NK-92 treated with Interleukin-12 subunit alpha and Interleukin-12 subunit beta, amount 100 ng/mL, for 24 hours (cell line): ENCODE data around the gene MEGF9.

ENCODE experiments used
- DNase-seq: peaks from one replicate; lab custom pipeline; 2025; lab: John Stamatoyannopoulos, UW

The MEGF9 gene

DNA sequence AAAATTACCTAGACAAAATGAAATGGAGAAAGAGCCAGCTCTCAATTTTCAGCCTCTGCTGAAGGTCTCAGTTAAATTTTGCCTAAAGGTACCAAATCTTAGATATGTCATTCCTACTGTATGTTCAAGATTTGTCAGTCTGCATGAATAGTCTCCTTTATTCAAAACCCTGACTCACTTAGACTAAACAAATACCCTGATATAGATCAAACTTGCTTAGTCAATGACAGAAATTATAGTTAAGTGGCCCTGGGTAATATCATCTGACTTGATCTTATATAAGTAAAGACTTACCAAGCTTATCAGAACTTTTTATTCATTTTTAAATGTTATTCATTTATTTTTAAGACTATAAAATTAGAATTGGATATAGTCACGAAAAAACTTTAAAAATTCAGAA lies 12.2 kb downstream of the MEGF9 start:
- no peak for DNase-seq

DNA sequence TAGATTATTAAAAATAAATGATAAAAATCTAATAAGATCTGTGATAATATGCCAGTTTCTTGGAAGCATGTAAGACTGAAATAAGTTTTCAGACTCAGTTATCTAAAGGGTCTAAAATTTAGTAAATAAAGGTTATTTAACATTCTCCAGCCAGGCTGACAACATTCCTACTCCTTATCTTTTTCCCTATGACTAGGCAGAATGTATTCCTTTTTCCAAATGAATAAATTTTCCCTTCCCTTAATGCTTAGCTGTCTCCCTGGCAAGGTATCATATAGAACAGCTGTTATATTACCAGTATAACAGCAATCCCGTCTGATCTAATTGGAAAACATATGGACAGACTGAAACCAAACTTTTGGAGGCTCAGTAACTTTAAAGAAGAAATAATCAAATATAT lies 13.0 kb downstream of the MEGF9 start:
- no peak for DNase-seq

DNA sequence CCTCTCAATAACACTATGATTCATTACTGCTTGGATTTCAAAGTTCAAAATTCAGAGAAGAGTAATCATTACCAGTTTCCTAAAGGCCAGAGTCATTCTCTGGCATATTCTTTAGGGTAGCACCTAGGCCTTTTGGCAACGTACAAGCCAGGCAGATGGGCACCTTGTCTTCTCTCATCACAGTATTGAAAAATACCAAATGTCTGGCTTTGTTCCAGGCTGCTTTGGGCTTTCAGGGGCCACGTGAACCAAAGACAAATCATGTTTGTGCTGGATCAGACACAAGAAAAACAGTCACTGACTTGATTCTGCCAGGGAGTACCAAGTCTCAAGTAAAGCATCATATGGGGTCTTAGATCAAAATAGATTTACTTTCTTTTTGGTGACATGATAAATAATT lies 15.5 kb downstream of the MEGF9 start:
- no peak for DNase-seq

DNA sequence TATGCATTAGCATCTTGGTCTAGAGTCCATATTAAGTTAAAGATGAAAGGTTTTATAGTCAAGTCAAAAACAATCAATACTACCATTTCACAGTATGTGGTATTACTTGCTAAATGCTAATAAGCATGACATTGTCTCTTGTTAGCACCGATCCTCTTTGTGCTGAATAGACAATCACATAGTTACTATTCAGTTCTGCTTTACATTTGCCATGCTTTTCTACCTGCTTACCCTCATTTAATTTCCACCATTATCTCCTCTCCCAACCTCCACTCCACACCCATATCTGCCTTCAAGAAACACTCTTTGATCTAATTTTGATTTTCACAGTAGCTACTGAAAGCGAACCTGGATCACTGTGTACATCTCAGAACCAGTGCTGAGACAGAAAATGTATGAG lies 16.8 kb downstream of the MEGF9 start:
- no peak for DNase-seq

DNA sequence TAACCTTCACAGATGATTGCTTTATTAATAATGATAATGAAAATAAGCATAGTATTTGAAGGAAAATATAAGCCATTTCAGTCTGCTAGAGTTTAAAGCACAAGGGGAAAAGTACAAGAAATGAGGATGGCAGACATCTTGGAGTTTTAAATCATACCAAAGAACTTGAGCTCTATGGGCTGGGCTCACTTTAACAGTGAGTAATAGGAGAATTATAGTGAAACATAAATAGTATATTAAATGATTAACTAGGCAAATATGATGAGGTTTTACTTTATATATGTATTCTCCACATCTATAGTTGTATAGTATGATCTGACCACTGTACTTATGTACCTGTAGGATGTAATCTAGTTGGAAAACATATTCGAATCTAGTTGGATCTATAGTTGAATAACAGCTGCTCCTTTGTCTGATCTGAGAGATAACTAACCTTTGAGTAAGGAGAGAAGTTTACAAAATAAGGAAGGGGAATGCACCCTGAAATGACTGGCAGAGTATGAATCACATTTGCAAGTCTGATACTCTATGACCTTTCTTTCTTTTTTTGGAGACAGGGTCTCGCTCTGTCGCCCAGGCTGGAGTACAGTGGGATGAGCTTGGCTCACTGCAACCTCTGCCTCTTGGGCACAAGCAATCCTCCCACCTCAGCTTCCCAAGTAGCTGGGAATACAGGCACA lies 17.6 kb downstream of the MEGF9 start:
- DNase-seq, result no peak

DNA sequence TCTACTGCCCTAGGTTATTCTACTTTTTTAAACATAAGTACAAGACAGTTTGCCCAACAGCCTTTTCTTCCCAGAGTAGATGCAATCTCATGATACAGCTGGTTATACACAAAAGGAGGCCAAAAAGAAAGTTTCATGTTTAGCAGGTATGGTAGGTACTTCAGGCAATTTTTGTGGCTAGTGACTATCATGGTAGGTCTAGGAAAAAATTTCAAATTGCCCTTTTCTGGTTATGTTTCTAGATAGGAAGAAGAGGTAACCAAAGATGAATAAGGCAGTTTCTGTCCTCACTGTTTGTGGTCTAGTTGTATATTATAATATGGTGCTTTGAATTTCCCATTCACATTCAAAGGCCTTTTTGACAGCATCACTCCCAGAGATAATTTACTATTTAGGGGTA lies 19.7 kb downstream of the MEGF9 start:
- no peak for DNase-seq

DNA sequence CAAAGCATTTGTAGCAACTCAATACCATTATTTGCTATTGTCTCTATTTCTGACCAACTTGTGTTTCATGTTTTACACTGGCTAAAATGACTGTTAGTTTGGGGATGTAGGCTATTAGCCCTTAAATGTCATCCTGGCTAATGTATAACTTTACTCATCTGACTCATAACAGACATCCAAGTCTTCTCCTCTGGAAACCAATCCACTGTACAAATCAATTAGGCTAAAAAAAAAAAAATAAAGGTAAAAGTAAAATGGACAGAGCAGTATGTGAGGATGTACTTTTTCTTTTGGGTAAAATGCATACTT lies 20.6 kb downstream of the MEGF9 start:
- DNase-seq, result no peak

DNA sequence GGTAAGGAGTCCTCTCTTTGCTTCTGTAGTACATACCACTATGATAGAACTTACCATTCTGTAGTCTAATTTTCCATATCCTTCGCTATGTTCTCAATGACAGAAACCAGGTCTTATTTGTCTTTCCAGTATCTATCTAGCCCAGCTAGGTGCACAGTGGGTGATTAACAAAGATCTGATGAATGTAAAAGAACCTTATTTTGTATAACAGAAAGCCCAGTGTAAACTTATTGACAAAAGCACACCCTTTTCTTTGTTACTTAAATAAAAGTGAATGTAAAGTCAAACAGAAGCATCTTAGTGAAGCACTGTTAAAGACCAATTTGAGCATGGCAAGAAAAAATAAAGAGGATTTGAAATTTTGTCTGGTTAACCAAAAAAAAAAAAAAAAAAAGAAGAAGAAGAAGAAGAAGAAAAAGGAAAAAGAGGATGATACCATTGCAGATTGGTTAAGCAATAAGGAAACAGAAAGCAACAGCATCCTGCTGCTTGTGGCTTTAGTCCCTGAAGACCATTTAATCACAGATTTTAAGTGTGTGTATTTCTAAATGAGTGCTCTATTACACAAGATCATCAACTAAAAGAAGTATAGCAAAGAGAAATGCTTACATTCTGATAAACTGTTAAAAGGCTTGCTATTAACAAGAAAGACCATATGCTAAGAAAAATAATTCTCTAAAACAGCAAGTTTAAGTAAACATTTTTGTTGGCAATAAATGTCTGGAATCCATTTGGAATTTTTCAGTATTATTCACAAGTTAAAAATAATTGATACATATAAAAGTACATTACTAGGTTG lies 21.2 kb downstream of the MEGF9 start:
- no peak for DNase-seq

DNA sequence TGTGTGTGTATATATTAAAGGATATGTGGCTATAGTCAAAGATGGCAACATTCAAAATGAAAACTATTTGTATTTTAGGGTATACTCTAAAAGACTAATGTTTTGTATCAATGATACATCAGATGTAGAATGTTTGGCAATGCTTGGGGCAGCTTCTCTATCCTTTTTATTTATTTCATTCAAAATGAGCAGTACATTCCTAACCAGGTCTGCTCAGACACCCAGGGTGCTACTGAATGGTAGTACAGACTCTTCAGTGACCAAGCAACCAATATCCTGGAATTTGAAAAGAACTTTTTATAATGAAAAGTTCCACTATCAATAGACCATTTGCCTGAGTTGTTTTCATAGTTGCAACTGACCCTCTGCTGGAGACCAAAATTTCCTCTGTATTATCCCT lies 23.9 kb downstream of the MEGF9 start:
- no peak for DNase-seq

DNA sequence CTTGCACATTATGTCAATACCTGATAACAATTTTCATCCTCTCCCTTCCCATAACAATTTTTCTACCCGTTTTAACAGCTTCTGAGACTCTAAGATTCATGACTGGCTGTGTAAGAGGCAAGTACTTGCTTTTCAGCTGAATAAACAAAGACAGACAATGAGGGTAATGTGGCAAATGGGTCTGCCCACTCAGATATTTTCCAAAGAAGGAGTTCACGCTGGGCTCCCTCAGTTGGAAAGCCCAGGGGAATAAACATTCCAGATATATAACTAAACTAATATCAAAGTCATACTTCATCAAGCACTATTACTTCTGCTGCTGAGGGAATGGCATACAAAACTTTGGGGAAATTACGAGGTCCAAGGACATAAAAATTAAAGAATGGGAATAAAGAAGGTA lies 24.4 kb downstream of the MEGF9 start:
- DNase-seq, result no peak

DNA sequence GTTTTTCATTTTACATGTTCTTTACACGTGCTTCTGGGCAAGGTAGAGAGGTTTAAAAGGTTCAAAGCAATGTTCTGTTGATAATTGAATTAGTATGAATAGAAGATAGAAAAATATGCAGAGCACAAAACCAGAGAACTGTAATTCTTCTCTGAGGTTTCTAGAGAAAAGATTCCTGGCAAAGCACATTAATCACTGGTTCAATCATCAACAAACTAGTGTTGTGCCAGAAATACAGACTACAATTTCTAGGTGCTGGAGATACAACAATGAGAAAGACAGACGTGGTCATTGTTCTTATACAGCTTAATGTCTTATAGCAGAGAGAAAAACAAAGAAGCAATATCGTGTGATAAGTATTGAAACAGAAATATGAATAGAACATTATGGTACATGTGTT lies 25.5 kb downstream of the MEGF9 start:
- DNase-seq, result no peak

DNA sequence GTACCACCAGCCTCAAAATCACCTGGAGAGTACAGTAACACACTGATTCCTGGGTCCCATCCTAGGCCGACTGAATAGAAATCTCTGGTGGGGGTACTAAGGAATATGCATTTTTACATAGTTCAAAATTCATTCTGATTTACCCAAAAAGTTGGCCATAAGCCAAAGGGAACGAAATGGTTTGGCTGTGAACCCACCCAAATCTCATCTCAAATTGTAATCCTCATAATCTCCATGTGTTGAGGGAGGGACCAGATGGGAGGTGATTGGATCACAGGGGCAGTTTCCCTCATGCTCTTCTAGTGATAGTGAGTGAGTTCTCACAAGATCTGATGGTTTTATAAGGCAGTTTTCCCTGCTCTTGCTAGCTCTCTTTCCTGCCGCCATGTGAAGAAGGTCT lies 31.1 kb downstream of the MEGF9 start:
- DNase-seq, result no peak

DNA sequence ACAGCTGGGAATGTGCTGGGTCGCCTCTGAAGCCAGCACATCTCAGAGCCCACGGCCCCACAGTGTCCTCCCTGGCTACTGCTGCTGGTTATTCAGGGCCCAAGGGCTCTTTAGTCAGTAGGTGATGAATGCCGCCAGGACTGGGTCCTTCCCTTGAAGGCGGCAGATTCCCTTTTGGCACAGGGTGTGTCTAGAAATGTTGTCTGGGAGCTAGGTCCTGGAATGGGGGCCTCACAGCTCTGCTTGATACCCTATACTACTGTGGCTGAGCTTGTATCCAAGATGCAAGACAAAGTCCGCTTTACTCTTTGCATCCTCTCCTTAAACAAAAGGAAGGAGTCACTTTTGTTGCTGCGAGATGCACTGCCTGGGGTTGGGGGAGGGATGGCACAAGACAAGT lies 33.1 kb downstream of the MEGF9 start:
- no peak for DNase-seq

DNA sequence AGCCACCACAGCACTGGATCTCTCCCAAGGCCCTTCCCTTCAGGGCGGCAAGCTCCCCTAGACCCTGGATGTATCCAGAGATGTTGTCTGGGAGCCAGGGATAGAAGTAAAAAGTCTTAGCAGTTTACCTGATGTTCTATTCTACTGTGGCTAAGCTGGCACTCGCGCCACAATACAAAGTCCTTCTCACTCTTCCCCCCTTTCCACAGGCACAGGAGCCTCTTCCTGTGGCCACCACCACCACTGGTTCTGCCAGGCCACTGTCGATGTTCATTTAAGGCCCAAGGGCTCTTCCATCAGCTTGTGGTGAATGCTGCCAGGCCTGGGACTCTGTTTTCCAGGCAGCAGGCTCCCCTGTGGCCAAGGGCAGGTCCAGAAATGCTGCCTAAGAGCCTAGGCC lies 33.7 kb downstream of the MEGF9 start:
- no peak for DNase-seq

DNA sequence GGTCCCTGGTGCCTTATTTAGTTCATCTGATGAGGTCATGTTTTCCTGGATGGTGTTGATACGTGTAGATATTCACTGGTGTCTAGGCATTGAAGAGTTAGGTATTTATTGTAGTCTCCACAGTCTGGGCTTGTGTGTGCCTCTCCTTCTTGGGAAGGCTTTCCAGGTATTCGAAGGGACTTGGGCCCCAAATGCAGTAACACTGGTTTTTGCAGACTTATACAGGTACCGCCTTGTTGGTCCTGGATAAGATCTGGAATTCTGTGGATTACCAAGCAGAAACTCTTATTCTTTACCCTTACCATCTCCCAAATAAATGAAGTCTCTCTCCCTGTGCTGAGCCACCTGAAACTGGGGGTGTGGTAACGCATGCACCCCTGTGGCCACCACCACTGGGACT lies 34.1 kb downstream of the MEGF9 start:
- no peak for DNase-seq

DNA sequence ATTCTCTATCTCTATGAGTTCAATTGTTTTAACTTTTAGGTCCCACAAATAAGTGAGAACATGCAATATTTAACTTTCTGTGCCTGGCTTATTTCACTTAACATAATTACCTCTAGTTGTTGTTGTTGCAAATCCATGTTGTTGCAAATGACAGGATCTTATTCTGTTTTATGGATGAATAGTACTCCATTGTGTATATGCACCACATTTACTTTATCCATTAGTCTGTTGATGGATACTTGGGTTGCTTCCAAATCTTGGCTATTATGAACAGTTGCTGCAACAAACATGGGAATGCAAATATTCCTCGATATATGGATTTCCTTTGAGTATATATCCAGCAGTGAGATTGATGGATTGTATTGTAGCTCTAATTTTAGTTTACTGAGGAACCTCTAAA lies 36.3 kb downstream of the MEGF9 start:
- no peak for DNase-seq

DNA sequence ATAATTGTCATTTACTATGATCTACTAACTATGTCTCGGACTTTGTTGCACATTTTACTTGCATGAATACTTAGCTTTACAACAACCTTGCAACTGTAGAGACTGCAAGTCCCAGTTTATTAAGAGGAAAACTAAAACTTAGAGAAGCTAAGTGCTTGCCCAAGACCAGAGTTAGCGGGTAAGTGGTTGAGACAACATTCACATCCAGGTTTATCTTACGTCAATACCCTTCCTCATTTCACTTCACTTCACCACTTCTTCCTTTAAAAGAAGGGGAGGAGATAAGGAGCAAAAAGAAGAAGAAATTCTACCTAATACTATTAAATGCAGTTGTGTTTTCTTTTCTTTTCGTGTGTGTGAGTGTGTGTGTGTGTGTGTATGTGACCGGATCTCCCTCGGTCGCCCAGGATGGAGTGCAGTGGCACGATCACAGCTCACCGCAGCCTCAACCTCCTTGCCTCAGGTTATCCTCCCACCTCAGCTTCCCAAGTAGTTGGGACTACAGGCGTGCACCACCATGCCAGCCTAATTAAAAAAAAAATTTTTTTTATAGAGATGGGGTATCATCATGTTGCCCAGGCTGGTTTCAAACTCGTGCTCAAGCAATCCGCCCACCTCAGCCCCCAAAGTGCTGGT lies 37.4 kb downstream of the MEGF9 start:
- DNase-seq, result no peak

DNA sequence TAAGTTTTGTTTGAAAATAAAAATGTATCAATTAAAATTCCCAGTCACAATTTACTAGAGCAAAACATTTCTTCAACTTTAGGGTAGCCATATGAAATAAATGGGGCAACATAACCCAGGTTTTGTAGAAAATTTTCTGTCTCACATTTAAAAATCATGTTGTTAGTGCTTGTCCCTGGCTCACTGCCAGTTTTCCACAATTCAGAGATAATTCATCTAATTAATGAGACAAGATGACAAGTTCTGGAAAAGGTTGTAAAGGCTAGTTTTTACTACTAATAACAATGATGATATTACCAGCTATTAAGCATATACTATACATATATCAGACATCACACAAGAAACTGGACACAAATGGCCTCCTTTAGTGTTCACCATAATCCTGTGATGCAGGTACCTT lies 45.9 kb downstream of the MEGF9 start:
- DNase-seq, result no peak

DNA sequence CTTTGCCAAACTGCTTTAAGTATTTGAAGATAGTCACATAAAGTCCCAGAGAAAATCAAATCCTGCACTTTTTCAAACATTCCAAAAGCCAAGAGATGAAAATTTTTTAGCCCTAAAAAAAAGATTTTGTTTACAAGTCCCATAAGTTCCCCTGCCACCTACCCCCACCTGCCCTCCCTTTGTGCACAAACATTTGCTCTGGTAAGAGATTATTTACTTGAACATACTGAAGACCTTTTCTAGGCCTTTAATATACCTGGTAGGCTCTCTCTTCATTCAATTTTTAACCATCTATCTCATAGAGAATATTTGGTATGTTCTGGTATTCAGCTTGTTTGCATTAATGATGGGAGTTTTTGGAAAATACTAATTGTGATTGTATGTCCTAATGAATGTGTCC lies 50.3 kb downstream of the MEGF9 start:
- DNase-seq, result no peak

DNA sequence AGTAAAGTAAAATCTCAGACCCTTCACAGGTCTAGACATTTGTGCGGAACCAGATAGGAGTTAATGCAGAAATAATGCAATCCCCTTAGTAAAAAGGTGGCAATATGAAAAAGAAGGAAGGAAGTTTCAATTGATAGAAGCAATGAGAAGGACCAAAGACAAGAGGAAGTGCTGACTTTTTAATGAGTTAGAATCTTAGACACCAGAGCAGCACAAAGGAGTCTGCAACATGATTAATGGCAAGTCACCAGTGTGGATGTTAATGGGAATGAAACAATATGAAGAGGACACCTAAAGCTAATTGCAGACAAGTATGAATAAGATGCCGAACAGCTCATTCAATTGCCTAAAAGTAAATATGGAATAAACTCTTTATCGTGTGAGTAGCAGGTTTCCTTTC lies 50.9 kb downstream of the MEGF9 start:
- no peak for DNase-seq

DNA sequence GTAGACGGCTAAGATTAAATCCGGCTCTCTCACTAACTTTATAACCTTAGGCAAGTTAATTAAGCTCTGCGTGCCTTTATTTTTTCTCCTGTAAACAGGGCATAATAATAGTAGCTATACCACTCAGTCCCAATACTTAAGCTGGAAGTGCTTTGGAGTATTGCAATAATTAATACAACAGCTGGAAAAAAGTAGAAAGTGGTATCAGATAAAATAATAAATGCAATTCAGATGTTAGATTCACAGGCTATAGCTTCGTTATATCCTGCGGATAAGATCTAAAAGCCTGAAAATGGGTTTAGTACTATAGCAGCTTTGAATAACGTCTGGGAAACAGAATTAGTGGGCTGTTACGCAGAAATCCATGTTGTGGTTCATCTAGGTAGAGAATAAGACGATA lies 51.8 kb downstream of the MEGF9 start:
- no peak for DNase-seq

DNA sequence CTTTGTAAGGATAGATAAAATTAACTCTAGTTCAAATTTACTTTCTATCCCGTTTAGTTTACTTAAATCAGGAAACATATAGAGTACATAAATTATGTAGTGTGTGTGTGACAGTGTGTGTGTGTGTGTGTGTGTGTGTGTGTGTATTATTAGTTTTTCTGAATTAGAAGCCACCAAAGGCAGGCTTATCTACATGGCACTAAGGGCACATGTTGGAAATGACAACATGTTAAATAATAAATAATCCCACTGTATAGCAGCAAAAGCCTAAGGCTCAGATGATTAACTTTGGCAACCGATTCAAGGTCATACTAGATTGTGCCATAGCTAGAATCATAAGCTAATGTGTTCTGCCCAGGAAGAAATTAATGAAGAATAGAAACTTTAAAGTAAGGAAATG lies 54.6 kb downstream of the MEGF9 start:
- DNase-seq, result no peak

DNA sequence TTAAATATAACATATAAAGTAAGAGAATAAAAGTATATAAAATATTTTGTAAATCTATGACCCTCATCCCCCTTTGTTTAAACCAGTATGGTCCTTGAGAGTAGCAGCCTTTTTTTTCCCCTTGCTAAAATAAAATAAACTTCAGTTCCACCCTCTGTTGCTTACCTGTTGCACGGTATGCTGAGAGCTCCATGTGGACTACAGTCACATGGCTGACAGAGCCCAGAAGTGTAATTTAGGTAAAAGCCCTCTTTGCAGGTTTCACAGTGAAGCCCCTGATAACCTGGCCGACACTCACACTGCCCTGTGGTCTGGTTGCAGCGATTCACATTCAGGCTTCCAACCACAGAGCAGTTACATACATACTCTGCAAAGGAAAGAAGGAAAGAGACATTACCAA lies 55.1 kb downstream of the MEGF9 start:
- DNase-seq, result no peak
